Activated B cell treated with CpG ODN at 0.5 μM for 24 hours (primary cell): Measurements from ENCODE around the gene TXK. TPM values are rescaled to one million over a fixed set of nuclear protein-coding genes. Genes with fewer than 3 reads are reported as not detected.

Source experiments
- ATAC-seq: fragments of 200-7000 bp; cut with Tn5 transposase; one replicate; pipeline ENCODE4 v1.10.0; 2021; ENCODE audit warnings: low read depth, mild to moderate bottlenecking, moderate library complexity
- CTCF ChIA-PET: fragments of 350-600 bp; sonication (Branson Sonifier 250); formaldehyde crosslinking; loops from one replicate; lab custom pipeline; 2021; ENCODE audit warnings: antibody characterized with exemption; lab: Charles Lee
- POLR2A ChIA-PET: fragments of 350-600 bp; sonication (Branson Sonifier 250); formaldehyde crosslinking; loops from one replicate; lab custom pipeline; 2021; ENCODE audit warnings: antibody characterized with exemption; lab: Charles Lee
- DNase-seq: peaks from one replicate; pipeline ENCODE4 v3.0.0; 2022
- H3K27ac Mint-ChIP-seq: one replicate; pipeline ENCODE4 v1.8.0; 2020; ENCODE audit warnings: mixed read lengths
- H3K27me3 Mint-ChIP-seq: one replicate; pipeline ENCODE4 v1.8.0; 2021; ENCODE audit warnings: mixed read lengths
- H3K36me3 Mint-ChIP-seq: one replicate; pipeline ENCODE4 v1.8.0; 2021; ENCODE audit warnings: low read depth, mixed read lengths
- H3K4me1 Mint-ChIP-seq: one replicate; pipeline ENCODE4 v1.8.0; 2021; ENCODE audit warnings: mixed read lengths
- H3K4me3 Mint-ChIP-seq: one replicate; pipeline ENCODE4 v1.8.0; 2020; ENCODE audit warnings: mild to moderate bottlenecking, mixed read lengths
- H3K9me3 Mint-ChIP-seq: one replicate; pipeline ENCODE4 v1.8.0; 2020; ENCODE audit warnings: mixed read lengths
- intact Hi-C: fragments of 100-400 bp; cut with micrococcal nuclease; formaldehyde crosslinking; loops from one replicate; pipeline ENCODE4 v1.15.1; 2024
- total RNA-seq: library from RNA; stranded (reverse); gene quantifications from 2 replicates; pipeline ENCODE4 v1.2.3, GENCODE V29; 2022
- TF ChIP-seq, protein P1 (sequence below): fragments of 200-600 bp; IDR thresholded peaks from one replicate; pipeline ENCODE4 v1.8.0; 2022; ENCODE audit warnings: antibody characterized with exemption, mild to moderate bottlenecking

TXK gene
- total RNA-seq, 1 donor from 2014 or later: 1.7 TPM

DNA sequence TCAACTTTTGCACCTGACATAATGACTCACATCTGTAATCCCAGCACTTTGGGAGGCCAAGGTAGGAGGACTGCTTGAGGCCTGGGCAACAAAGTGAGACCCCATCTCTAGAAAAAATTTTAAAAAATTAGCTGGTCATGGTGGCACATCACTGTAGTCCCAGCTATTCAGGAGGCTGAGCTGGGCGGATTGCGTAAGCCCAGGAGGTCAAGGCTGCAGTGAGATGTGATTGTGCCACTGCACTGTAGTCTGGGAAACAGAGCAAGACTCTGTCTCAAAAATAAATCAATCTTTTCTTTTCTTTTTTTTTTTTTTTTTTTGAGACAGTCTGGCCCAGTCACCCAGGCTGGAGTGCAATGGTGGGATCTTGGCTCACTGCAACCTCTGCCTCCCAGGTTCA lies 65.0 kb downstream of the TXK start:
- TF ChIP-seq, protein P1, sequence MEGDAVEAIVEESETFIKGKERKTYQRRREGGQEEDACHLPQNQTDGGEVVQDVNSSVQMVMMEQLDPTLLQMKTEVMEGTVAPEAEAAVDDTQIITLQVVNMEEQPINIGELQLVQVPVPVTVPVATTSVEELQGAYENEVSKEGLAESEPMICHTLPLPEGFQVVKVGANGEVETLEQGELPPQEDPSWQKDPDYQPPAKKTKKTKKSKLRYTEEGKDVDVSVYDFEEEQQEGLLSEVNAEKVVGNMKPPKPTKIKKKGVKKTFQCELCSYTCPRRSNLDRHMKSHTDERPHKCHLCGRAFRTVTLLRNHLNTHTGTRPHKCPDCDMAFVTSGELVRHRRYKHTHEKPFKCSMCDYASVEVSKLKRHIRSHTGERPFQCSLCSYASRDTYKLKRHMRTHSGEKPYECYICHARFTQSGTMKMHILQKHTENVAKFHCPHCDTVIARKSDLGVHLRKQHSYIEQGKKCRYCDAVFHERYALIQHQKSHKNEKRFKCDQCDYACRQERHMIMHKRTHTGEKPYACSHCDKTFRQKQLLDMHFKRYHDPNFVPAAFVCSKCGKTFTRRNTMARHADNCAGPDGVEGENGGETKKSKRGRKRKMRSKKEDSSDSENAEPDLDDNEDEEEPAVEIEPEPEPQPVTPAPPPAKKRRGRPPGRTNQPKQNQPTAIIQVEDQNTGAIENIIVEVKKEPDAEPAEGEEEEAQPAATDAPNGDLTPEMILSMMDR: no peak
- no peaks in the 10 kb centered on the region for H3K9me3 Mint-ChIP-seq
- ChIA-PET CTCF (interaction anchor here (0.8 kb wide), 1 partner anchor 33 kb away, joined by 3 read pairs; no protein-coding TSS in a partner anchor), POLR2A (no interaction called here)
- no peaks in the 10 kb centered on the region for H3K27me3 Mint-ChIP-seq
- ATAC-seq (no peak), DNase-seq (no peak)
- no peak overlapping the region for H3K27ac Mint-ChIP-seq
- no peaks in the 10 kb centered on the region for H3K4me1 Mint-ChIP-seq
- H3K4me3 Mint-ChIP-seq: no peak overlapping the region
- intact Hi-C loops: no loop called here
- no peaks in the 10 kb centered on the region for H3K36me3 Mint-ChIP-seq

GRCh38 chr4:48068182-48068581 lies 65.9 kb downstream of the TXK start:
- ATAC-seq: no peak
- DNase-seq: no peak
- intact Hi-C loops: no loop called here
- Mint-ChIP-seq H3K4me3 (no peak overlapping the region), H3K9me3 (no peaks in the 10 kb centered on the region), H3K36me3 (no peaks in the 10 kb centered on the region), H3K4me1 (no peaks in the 10 kb centered on the region), H3K27ac (no peak overlapping the region), H3K27me3 (no peaks in the 10 kb centered on the region)
- POLR2A ChIA-PET: no interaction called here
- TF ChIP-seq, protein P1: no peak
- CTCF ChIA-PET: interaction anchor here (0.8 kb wide), 1 partner anchor 32 kb away, joined by 3 read pairs; no protein-coding TSS in a partner anchor

- CTCF ChIA-PET: no interaction called here
- POLR2A ChIA-PET: no interaction called here
- Mint-ChIP-seq H3K27me3 (no peaks in the 10 kb centered on the region), H3K4me3 (no peak overlapping the region), H3K9me3 (no peaks in the 10 kb centered on the region), H3K27ac (no peak overlapping the region), H3K36me3 (no peaks in the 10 kb centered on the region), H3K4me1 (no peaks in the 10 kb centered on the region)
- no peak for DNase-seq
- TF ChIP-seq, protein P1: no peak
- intact Hi-C loops: no loop called here
- ATAC-seq: no peak
Observed at GRCh38 chr4:48067536-48067935, 66.5 kb downstream of the TXK start.

DNA sequence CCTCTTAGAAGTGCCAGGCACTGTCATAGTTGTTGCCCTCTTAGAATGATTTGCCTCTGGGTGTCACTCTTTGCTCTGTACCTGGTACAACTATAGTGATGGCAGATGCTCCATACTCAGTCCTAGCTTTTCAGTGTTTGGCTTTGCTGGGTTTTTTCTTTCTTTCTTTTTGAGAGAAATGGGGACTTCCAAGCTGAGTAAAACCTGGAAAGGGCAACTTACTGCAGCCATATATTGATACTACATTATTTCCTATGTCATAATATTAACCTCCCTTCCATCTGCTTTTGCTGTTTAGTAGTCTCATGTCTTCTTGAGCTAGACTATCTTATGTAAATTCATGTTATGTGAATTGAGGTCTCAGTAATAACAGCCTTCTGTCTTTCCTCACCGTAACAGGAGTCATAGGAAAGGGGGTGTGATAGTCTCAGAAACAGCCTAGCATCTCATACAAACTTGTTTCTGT lies 68.4 kb downstream of the TXK start:
- POLR2A ChIA-PET: no interaction called here
- Mint-ChIP-seq H3K27me3 (peaks cover 12% of the 10 kb centered on the region), H3K4me3 (no peak overlapping the region), H3K4me1 (no peaks in the 10 kb centered on the region), H3K36me3 (no peaks in the 10 kb centered on the region), H3K9me3 (peaks cover 7% of the 10 kb centered on the region), H3K27ac (no peak overlapping the region)
- intact Hi-C loops: no loop called here
- CTCF ChIA-PET: interaction anchor here (0.6 kb wide), 1 partner anchor 145 kb away, joined by 3 read pairs; no protein-coding TSS in a partner anchor
- TF ChIP-seq, protein P1: no peak
- ATAC-seq (no peak), DNase-seq (no peak)

DNA sequence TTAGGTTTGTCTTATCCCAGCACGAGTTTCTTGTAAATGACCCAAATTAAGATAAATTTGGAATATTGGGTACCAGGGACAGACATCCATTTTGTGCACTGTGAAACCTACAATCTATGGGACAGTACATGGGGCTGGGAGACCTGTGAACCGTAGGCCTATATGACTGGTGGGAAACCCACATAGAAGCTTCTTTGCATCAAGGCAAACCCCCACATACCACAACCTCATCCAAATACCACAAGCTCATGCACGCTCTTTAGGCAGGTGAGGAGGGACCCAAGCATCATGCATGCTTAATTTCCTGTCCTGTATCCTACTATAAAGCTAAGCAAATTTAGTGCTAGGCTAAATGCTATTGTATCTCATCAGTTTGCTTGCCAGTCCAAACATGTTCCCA lies 69.7 kb downstream of the TXK start:
- intact Hi-C loops: no loop called here
- no peak for ATAC-seq
- no peak for DNase-seq
- Mint-ChIP-seq H3K4me3 (no peak overlapping the region), H3K27ac (no peak overlapping the region), H3K4me1 (no peaks in the 10 kb centered on the region), H3K36me3 (no peaks in the 10 kb centered on the region), H3K27me3 (peaks cover 20% of the 10 kb centered on the region), H3K9me3 (peaks cover 11% of the 10 kb centered on the region)
- POLR2A ChIA-PET: no interaction called here
- TF ChIP-seq, protein P1: no peak
- CTCF ChIA-PET: no interaction called here
